ENCODE data around the gene FOXA3. TPM values are rescaled to one million over a fixed set of nuclear protein-coding genes. Genes with fewer than 3 reads are reported as not detected.

Gene FOXA3
- total RNA-seq, 2 experiments from 2014 or later = not detected

GRCh38 chr19:45884682-45885555 is 20.8 kb downstream of the FOXA3 start:
- Histone ChIP-seq H3K4me3 (ENCODE audit: low read depth, low read length, poor library complexity, severe bottlenecking) (peak overlapping the region; percentile 98), H3K27ac (ENCODE audit: low read depth, low read length, poor library complexity, severe bottlenecking) (peak overlapping the region; percentile 75), H3K9me2 (ENCODE audit: insufficient read depth, low read length) (no peaks in the 10 kb centered on the region), H3K36me3 (ENCODE audit: insufficient read depth, low read length) (peaks cover 13% of the 10 kb centered on the region; the same call in 1 of the 2 replicates), H3K4me2 (ENCODE audit: low read length) (peak overlapping the region; percentile 95), H3K79me2 (ENCODE audit: insufficient read depth, low read depth, low read length) (peaks cover 18% of the 10 kb centered on the region; the same call in 1 of the 2 replicates), H2AFZ (ENCODE audit: low read length) (peak overlapping the region; percentile 7; the same call in 1 of the 2 replicates), H3K4me1 (ENCODE audit: insufficient read depth, low read length, poor library complexity, severe bottlenecking) (peaks cover 44% of the 10 kb centered on the region), H4K20me1 (ENCODE audit: insufficient read depth, low read length) (no peaks in the 10 kb centered on the region), H3K9me3 (ENCODE audit: low read length) (no peaks in the 10 kb centered on the region)
- no TSS peak for BruUV-seq (replicated peaks)
- ChIA-PET POLR2A (no interaction called here), CTCF (ENCODE audit: unreplicated experiment) (interaction anchor here (1.1 kb wide), 1 partner anchor 68 kb away, joined by 3 read pairs; no protein-coding TSS in a partner anchor)
- TF ChIP-seq EZH2phosphoT487 (IDR thresholded peaks at IDR 0.05; ENCODE audit: borderline replicate concordance, low read depth, low read length) = no peak
- intact Hi-C loops (cut with micrococcal nuclease; ENCODE audit: unreplicated experiment) = loop anchor here (10.0 kb wide), 1 partner anchor 180 kb away; no protein-coding TSS in a partner anchor
- no peak for DNase-seq (ENCODE audit: low spot score)

DNA sequence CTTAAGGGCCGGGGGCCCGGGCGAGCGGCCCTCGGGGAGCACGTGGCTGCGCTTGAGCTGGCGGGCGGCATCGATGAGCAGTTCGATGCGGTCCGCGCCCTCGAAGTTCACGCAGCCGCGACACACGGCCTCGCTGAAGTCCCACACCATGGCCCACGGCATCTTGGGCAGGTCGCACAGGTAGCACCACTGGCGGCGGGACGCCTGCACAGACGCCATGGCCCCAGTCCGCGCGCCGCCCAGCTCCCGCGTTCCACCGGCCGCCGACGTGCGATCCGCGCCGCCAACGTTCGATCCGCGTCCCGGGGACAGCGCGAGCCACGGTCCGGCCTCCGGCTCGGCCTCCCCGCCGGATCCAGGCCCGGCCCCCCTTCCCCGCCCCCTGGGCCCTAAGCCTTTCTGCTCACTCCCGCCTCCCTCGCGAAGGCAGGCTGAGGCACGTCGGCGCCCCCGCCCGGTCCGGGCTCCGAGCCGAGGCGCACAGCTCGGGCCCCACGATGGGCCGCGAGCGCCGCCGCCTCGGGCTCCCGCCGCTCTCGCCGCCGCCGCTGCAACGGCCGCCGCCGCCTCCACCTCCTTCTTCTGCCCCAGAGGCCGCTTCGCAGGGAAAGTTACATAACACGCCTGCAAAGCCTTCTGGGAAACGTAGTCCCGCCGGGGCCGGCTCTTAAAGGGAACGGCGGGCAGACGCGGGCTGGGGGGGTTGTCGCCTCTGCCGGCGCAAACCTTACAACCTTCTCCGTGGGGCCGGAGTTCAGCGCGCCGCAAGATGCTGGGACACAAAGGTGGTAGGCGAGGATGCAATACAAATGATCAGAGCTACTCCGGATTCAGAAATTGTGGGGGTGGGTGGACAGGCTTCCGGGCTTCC is 21.7 kb downstream of the FOXA3 start, which contains the start of gene IRF2BP1:
IRF2BP1 (minus strand) TSS at position 586 of the 871 bp plus-strand sequence; CDS start at position 219, 367 bp downstream.
- intact Hi-C loops (cut with micrococcal nuclease; ENCODE audit: unreplicated experiment) = loop anchor here (10.0 kb wide), 1 partner anchor 181 kb away; no protein-coding TSS in a partner anchor
- H3K27ac ChIP-seq (ENCODE audit: low read depth, low read length, poor library complexity, severe bottlenecking) = peak within 1 kb of the TSS; percentile 75
- peaks cover 19% of the 10 kb centered on the region; the same call in 1 of the 2 replicates for H3K36me3 ChIP-seq (ENCODE audit: insufficient read depth, low read length)
- peaks cover 44% of the 10 kb centered on the region for H3K4me1 ChIP-seq (ENCODE audit: insufficient read depth, low read length, poor library complexity, severe bottlenecking)
- CTCF ChIA-PET (ENCODE audit: unreplicated experiment) = interaction anchor here (1.1 kb wide), 1 partner anchor 69 kb away, joined by 3 read pairs; no protein-coding TSS in a partner anchor
- TF ChIP-seq, protein P1, sequence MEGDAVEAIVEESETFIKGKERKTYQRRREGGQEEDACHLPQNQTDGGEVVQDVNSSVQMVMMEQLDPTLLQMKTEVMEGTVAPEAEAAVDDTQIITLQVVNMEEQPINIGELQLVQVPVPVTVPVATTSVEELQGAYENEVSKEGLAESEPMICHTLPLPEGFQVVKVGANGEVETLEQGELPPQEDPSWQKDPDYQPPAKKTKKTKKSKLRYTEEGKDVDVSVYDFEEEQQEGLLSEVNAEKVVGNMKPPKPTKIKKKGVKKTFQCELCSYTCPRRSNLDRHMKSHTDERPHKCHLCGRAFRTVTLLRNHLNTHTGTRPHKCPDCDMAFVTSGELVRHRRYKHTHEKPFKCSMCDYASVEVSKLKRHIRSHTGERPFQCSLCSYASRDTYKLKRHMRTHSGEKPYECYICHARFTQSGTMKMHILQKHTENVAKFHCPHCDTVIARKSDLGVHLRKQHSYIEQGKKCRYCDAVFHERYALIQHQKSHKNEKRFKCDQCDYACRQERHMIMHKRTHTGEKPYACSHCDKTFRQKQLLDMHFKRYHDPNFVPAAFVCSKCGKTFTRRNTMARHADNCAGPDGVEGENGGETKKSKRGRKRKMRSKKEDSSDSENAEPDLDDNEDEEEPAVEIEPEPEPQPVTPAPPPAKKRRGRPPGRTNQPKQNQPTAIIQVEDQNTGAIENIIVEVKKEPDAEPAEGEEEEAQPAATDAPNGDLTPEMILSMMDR (conservative IDR thresholded peaks at IDR 0.05; ENCODE audit: low read length) = no peak
- TF ChIP-seq EZH2phosphoT487 (IDR thresholded peaks at IDR 0.05; ENCODE audit: borderline replicate concordance, low read depth, low read length) = no peak
- H3K9me2 ChIP-seq (ENCODE audit: insufficient read depth, low read length) = no peaks in the 10 kb centered on the region
- POLR2A ChIA-PET = interaction anchor here (0.6 kb wide), 3 partner anchors 30 to 384 kb away, joined by 3 to 4 read pairs (median 4); partner anchors contain the start of gene CCDC61
- peak within 1 kb of the TSS; percentile 95 for H3K4me2 ChIP-seq (ENCODE audit: low read length)
- peak; percentile 95 for DNase-seq (ENCODE audit: low spot score)
- peak within 1 kb of the TSS; percentile 53 for H2AFZ ChIP-seq (ENCODE audit: low read length)
- no TSS peak for BruUV-seq (replicated peaks)
- H3K9me3 ChIP-seq (ENCODE audit: low read length) = no peaks in the 10 kb centered on the region
- no peaks in the 10 kb centered on the region for H4K20me1 ChIP-seq (ENCODE audit: insufficient read depth, low read length)
- peak within 1 kb of the TSS; percentile 98 for H3K4me3 ChIP-seq (ENCODE audit: low read depth, low read length, poor library complexity, severe bottlenecking)
- H3K79me2 ChIP-seq (ENCODE audit: insufficient read depth, low read depth, low read length) = peaks cover 18% of the 10 kb centered on the region; the same call in 1 of the 2 replicates

All from OCI-LY7 (cell line).